Stimulated activated CD4-positive, alpha-beta T cell treated with anti-CD3 and anti-CD28 coated beads, Interleukin-4, amount 100 ng/mL, for 48 hours (primary cell): ENCODE data around the gene CFAP45.
A peak's percentile ranks its signal among the peaks of the same experiment; 100 is the strongest.

Experiments used
- DNase-seq, 2 donors: peaks; one replicate each; pipeline ENCODE4 v3.0.0-alpha.2; 2020; ENCODE audit warnings: low read depth in 2 of 2

Gene CFAP45

DNA sequence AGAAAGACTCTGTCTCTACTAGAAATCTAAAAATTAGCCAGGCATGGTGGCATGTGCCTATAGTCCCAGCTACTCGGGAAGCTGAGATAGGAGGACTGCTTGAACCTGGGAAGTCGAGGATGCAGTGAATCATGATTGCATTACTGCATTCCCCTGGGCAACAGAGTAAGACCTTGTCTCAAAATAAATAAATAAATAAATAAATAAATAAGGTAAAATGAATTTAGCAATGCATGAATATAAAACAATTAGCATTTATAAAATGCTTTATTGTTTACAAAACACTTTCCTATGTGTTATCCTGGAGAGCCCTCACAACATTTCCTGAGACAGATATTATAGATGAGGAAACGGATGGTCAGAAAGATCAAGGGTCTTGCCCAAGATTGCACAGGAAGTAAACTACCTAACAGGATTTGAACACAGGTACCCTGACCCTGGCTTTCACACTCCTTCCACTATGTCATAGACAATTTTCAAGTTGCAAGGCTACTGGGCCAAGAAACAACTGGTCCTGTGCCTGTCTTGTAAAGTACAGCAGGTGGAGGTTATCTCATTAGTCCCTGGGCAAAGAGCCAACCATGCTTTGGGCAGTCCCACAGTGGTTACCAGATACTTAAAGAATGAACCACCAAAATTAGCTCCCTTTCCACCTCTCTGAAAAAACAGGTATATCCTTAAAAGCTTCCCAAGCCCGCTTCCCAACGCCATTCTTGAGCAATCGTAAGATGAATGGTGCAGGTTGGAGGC lies 22.1 kb downstream of the CFAP45 start:
- DNase-seq = no peak

DNA sequence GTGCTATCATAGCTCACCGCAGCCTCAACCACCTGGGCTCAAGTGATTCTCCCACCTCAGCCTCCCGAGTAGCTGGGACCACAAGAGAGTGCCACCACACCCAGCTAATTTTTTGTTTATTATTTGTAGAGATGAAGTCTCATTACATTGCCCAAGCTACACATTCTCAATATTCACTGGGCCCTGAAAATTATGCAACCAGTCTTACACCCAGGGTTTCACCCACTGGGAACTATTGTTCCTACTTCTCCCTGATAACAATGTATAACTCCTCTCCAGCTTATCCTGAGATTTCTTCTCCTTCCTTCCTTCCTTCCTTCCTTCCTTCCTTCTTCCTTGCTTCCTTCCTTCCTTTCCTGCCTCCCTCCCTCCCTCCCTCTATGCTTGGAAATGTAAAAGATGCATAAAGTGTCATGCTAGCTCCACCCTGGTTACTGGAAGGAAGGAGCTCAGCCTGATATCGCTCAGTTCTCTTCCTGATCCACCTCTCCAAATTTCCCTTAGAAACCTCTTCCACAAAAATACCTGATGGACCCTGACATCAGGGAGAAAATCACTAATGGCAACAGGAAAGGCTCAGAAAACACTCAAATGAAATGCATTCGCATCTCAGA lies 26.3 kb downstream of the CFAP45 start:
- no peak for DNase-seq

DNA sequence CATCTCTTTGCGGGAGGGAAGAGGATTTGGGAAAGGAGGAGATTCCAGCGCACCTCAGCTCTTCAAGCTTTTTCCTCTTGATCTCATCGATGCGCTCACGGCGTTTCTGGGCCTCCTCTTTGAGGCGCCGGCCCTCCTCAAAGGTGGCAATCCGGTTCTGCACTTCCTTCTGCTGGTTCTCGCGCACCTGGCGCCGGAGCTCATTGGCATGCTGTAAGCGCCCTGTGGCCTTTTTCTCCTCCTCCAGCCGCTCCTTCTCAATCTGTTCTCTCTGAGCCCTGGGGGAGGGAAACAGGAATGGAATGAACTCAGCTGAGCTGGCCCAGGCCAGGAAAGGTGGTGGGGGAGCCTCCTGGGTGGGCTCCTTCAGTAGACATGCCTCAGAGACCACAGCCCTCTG lies 27.1 kb downstream of the CFAP45 start:
- no peak for DNase-seq

DNA sequence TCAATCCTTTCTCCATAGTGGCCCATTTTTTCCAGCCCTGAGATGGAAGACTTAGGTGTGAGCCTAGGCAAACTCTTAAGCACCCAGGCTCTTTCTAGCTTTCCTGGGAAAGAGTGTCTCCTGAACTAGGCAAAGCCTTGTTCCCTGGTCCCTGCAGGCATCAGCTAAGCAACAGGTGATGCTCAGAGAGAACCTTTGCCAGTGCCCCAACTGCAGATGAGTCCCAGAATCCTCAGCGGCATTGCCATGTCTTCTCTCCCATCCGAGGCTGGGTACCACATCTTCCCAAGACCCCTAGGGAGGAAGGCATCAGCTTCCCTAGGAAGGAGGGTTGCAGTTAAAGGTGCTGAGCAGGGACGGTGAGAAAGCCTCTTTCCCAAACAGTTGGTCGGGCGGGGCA lies 29.3 kb downstream of the CFAP45 start:
- no peak for DNase-seq

DNA sequence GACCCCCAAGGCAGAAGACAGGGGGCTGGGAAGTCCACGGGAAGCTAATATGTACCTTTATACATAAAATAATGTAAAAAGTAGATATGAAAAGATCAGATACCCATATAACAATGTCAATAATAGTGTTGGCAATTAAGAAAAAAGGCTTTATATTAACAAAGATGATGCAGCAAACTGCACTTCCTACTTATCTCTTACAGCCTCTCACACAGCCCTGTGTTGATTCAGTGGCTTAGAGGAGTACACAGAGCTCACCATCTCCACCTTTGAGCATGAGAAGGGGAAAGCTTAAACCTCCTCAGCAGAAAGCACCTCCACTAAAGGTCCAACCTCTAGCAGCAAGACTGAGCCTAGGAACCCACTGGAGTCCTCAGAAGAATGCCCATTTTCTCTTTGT lies 30.4 kb downstream of the CFAP45 start:
- DNase-seq = no peak

DNA sequence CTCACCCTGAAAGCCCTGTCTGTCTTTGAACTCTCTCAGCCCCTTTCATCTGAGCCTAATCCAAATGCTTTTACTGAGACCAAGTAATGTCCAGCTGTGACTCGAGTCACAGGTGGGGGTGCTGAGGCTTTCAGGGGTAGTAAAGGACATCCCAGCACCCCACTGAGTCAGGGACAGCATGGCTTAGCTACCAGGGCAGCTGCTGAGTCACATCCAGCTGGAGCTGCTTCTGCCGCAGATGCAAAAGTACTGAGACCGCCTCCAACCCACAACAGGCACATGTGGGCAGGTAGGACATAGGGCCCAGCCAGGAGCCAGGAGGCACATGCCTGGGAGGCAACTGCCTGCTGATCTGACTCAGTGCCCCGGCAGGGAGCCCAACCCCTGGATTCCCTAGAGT lies 30.8 kb downstream of the CFAP45 start:
- DNase-seq = peak in 1 of 2 donors; percentile 10

DNA sequence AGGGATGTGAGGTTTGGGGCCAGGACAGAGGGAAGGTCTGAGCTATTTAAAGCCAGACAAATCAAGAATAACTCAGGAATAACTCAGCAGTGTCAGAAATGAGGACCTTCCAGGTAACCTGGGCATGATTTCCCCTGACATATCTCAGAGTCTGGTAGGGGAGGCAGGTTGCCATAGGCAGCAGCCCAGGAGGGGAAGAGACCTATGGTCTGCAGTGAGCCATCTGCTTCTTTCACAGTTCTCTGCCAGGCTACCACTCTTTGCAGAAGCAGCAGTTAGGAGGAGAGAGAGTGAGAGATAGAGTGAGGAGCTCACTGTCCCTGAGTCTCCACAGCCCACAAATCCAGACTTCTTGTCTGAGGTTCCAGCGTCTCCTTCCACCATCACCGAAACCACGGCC lies 31.2 kb downstream of the CFAP45 start:
- DNase-seq = no peak

DNA sequence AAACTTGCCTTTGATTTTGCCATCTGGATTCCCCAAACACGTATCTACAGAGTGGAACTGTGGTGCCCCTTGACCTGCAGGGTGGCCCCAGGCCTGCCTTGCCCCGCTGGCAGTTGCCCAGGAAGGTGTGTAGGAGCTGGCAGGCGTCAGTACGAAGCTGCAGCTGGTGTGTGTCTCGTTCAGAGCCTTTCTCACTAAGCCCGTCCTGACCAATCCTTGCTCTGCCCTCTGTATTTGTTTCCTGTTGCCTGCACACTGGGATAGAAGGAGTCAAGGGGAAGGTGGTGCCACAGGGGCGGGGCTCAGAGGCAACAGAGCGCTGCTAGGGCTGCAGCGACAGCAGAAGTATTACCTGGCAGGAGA lies 32.3 kb downstream of the CFAP45 start:
- DNase-seq = no peak

DNA sequence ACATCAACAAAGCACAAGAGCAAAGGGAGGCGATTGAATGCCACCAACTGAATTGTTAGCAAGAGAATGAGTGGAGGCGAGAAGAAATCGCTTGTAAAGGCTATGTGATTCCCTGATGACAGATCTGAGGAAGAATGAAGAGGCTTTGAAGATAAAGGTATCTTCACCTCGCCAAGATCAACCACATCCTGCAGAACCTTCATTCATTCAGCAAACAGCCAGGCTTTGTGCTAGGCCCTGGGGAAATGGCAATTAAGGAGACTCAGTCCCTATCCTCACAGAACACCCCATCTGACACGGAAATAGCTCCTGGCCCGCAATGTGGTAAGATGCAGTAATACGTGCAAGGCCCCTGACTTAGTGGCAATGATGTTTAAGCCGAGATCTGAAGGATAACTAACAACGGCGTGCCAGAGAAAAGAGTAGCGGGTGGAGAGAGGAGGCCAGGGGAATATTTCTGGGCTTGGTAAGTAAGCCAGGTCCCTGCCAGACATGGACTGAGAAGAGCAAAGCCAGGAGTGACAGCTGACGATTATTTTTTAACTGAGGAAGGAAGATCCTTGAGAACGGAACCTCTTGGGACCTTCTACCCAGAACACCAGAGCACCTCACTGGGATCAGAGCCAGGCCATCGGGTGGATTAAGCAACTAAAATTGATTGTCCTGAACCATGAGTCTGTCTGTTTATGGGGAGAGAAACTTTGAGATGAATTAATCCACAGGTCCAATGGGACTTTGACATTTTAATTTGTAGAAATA lies 32.9 kb downstream of the CFAP45 start:
- DNase-seq = no peak

DNA sequence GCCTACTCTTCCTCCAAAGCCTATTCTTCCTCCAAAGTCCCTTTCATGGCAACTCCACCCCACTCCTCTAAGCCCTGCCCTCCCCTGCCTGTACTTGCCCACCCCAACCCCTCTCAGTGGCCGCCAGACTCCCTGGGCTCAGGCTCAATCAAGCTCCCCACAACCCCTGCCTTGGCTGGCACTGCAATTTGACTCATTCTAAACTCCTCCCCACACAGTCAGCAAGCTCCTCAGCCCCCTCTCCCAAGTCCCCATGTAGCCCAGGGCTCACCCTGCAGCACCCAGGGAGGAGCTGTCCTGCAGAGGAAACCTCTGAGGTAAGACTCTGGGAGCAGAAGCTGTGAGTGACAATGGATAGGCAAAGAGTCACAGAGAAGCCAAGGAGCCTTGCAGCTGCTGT lies 33.9 kb downstream of the CFAP45 start:
- no peak for DNase-seq

DNA sequence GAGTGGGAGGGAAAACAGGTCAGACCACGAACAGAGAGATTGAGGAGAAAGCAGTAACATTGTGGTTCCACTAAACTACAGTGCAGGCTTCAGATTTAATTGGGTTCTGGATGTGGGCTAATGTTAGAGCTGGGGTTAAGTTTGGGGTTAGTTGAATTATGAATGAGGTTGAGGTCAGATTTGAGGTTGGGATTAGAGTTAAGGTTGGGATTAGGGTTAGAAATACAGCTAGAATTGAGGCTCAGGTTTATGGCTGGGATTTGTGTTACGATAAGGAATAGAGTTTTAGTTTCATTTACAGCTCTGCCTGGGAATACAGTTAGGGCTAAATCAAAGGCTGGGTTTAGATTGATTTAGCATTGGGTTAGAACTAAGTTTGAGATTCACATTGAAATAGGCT lies 35.7 kb downstream of the CFAP45 start:
- no peak for DNase-seq

DNA sequence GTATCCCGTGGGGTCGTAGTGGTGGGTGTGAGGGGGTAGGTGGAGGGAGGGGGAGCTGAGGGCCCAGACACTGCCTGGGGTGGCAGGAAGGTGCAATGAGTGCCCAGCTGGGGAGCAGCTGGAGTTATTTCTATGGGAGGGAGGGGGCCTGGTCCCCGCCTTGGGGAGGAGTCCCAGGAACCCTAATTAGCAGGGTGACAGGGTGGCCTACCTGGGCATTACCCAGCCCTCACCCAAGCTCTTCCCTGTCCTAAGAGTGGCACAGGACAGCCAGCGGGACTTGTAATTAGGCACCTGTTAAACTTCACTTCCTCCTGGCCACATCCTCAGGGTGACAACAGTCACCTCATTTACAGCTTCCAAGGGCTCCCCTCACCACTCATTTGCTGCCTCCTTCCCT lies 37.4 kb downstream of the CFAP45 start, which contains the start of gene VSIG8:
Gene VSIG8, minus strand, starts transcription at position 101 of the 400 bp plus-strand sequence. CDS start 136 bp downstream, outside the sequence.
- DNase-seq = no peak

DNA sequence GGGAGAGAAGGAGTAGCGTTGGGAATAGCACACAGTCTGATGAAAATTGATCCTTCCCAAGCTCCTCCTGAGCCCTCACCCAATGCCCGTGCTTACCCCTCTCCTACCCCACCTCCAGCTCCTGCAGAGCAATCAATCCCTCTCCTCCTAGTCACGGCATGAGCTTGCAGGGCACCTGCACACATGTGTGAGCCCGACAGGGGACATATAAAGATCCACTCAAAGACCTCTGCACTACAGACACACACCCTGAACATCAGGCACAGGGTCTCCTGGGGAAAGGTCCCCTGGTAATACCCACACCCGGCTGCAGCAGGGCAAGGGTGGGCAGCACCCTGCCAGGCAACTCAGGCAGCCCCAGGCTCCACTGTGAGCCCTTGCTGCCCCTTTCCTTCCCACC lies 37.9 kb downstream of the CFAP45 start:
- DNase-seq = no peak

DNA sequence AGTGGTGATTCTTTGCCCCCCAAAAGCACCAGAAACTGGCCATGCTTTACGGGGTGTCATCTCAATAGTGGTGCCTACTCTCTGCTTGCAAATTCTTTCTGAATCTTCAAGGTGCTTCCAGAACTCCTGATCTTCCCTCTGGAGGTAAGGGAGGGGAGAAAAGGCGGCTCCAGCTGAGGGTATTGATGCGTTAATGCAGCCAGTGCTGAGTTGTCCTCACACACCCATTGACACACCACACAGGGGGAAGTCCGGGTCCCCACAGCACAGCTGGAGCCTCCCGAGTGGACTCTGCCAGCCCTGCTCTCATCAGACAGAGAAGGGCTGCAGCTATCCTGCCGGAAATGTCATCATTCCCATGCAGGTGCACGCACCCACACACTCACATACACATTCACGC lies 38.7 kb downstream of the CFAP45 start:
- DNase-seq = no peak

DNA sequence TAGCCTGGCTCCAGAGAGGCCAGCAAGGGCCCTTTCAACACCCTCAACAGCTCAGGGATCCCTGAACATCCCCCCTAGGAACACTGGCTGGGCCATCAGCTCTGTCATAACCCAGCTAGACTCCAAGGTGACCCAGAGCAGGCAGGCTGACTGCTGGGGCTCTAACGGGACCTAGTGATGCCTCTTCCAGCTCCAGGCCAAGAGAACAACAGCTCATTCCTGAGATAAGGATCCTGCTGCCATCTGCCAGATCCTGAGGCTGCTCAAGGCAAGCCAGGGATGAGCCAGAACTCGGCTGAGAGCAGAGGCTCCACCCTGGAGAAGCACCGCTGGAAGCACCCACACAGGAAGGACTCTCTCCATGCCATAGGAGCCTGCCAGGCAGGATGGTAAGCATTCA lies 39.5 kb downstream of the CFAP45 start:
- DNase-seq = no peak

DNA sequence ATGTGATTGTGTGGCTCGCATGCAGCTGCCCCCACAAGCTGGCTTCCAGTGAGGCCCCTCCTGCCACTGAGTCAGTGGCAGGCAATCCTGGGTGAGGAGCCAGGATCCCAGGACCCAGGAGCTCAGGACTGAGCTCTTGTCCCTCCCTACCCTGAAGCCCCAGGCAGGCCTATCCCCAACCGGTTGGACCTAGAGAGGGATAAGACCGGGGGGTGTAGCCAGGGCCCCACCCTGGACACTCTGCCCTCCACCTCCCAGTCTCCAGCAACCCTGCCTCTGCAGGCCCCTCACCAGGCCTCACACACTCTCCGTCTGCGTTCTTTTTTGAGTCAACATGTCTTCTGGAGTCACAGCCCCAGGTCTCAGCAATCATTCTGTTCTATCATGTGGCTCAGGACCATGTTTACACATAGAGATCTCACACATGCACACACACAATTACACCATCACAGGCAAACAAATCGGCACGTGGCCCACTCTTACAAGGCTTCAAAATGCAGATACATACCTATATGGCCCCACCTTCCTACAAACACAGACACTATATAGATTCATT lies 40.1 kb downstream of the CFAP45 start:
- DNase-seq = no peak

DNA sequence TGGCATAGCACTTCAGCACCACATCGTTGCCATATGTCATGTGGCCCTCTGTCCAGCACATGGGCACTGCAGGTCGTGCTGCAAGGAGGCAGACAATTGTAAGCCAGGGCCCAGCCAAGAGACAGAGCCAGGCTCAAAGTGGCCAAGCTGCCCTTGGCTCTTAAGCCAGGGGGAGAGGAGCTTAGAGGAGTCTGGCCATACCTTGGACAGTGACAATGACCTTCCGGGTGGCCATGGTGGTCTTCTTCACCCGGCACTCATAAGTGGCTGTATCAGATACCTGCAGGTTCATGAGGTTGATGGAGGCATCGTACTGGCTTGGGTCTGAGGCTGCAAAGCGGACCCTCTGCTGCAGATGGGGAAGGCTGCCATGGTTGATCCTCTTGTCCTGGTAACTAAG lies 42.1 kb downstream of the CFAP45 start:
- no peak for DNase-seq

DNA sequence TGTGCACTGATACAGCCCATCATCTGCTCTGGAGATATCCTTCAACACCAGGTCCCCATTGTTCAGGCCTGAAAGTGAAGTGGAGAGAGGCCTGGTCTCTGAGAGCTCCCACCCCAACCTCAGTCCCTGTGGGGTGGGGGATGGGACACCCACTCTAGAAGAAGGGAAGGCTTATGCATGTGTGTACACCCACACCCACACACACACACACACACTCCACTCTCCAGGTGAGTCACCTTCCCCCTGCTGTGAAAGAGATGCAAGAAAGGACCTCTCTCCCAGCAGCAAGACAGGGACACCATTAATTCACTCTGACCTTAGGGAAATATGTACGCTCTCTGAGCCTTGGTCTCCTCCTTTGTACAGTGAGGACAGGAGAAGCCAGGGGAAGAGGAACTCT lies 43.4 kb downstream of the CFAP45 start:
- no peak for DNase-seq

DNA sequence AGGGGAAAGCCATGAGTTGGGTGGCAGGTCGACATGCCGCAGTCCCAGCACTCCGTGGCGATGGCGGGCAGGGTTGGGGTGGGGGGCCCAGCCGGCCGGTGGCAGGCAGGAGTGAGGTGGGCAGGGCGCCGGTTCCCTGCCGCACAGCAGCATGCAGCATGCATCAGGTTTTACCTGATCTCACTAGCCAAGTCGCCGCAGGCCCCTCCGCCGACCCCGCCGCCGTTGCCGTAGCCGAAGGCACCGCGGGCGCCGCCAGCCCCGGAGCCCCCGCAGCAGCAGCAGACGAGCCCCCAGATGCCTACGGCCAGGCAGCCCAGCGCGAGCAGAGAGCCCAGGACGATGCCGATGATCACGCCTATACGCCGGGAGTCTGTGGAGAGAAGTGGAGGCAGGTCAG lies 44.3 kb downstream of the CFAP45 start:
- DNase-seq = no peak

DNA sequence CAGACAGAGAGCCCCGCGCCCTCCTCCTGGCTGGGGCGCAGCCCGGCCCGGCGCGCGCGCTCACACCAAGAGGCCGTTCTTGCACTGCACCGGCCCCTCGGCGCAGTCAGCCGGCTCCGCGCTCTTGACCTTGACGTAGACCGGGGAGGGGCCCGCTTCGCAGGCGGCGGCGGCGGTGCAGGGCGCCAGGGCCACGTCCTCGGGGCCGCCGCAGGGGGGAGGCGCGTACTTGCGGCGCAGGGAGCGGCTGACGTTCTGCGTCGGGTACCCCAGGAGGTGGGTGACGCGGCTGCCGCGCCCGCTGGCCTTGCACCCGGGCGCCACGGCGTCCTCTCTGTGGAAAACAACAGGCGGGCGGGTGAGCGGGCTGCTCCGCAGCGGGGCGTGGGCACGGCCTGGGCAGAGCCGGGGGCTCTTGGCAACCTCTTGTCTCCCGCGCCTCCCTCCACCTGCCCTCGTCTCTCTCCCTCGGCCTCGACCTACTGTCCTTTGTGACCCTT lies 45.2 kb downstream of the CFAP45 start:
- peak; percentile 61 to 73 for DNase-seq

DNA sequence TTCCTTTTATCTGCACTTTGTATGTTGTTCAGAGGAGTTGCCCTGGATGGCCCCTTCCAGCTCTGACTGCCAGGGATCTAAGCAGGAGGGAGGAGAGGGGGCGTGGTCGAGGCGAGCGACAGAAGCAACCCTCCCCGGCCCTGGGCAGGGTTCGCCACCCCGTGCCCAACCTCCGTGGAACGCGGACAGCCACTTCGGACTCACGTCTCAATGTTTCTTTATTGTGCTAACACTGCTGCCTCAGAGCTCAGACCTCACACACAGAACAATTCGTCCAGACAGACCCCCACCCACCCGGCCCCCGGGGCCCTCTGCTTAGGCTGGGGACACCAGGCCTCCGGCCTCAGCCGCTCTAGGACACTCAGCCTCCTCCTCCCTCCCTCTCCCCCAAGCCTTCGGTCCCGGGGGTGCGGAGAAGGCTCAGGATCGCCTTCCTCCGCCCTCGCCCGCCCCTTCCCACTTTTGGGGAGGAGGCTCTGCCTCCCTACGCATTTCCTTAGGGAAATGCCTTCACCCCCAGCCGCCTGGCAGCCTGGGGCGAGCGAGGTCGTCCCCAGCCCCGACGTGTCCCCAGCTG lies 45.8 kb downstream of the CFAP45 start:
- DNase-seq = peak in 1 of 2 donors; percentile 25
